ENCODE measurements around the gene PIN1. TPM values are rescaled to one million over a fixed set of nuclear protein-coding genes. Genes with fewer than 3 reads are reported as not detected.

The PIN1 gene
- total RNA-seq, result 10 to 100 TPM; 19.9 to 54.5 (median 24.8) TPM
- long read RNA-seq, transcript PIN1-201 (4 exons, 997 nt), result major isoform, 5 of 6 reads
- long read RNA-seq, partial matches to known transcripts, result 0 of 6 reads
- long read RNA-seq, other reads (novel, unspliced or antisense), result 1 of 6 reads

DNA sequence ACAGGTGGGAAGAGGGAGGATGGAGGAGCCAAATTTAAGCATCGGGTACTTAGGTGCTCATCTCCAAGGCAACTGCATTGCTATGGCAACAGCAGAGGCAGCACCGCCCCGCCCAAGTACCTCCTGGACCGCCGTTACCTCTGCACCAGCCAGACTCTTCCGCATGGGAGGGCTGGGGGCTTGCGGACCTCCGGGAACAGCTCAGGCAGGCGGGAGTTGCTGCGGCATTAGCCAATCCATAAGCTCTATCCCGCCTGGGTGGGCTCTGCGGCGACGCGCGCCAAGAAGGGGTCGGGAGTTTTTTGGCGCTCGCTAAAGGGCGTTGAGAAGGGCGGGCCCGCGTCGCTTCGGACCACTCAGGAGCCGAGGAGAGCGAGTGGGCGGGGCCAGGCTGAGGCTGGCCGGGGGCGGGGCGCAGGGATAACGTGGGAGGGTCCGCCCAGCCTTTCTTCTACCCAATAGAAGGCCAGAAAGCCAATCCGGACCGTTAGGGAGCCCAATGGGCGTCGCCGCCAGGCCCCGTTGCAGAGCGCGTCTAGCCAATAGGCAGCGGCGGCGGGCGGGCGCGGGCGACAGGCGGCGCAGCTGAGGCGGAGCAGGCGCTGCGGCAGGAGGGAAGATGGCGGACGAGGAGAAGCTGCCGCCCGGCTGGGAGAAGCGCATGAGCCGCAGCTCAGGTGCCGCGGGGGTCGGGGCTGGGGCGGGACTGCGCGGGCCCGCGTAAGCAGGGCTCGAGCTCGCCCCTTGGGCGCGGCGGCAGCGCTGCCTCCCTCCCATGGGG lies at the start of gene PIN1:
PIN1 (plus strand) TSS at position 593 of the 781 bp plus-strand sequence; CDS start at position 620, 27 bp downstream.
- WGBS (ENCODE audit: insufficient coverage, low coverage, low lambda C conversion rate, missing lambda C conversion rate), result 0% methylated on average over 2 of the region's 73 CpGs
- peaks cover 0 to 21% (median 5%) of the 10 kb centered on the region in 4 donors for H3K4me1 ChIP-seq
- TF ChIP-seq POLR2A (IDR thresholded peaks at IDR 0.05) (peak; percentile 23), CTCF (IDR thresholded peaks at IDR 0.05) (peak; percentile 44 to 82 (median 78))
- H3K9me3 ChIP-seq, result no peaks in the 10 kb centered on the region
- ATAC-seq (peak; percentile 98 to 99 (median 99)), DNase-seq (peak; percentile 99)
- H3K4me3 ChIP-seq, result peak within 1 kb of the TSS; percentile 77 to 97 (median 88)
- intact Hi-C loops (cut with DNase I), result no loop called here
- peak within 1 kb of the TSS in 2 of 3 donors; percentile 16 to 41 for H3K27ac ChIP-seq
- peaks cover 0 to 14% (median 0%) of the 10 kb centered on the region in 4 donors for H3K36me3 ChIP-seq
- H3K27me3 ChIP-seq, result no peaks in the 10 kb centered on the region

DNA sequence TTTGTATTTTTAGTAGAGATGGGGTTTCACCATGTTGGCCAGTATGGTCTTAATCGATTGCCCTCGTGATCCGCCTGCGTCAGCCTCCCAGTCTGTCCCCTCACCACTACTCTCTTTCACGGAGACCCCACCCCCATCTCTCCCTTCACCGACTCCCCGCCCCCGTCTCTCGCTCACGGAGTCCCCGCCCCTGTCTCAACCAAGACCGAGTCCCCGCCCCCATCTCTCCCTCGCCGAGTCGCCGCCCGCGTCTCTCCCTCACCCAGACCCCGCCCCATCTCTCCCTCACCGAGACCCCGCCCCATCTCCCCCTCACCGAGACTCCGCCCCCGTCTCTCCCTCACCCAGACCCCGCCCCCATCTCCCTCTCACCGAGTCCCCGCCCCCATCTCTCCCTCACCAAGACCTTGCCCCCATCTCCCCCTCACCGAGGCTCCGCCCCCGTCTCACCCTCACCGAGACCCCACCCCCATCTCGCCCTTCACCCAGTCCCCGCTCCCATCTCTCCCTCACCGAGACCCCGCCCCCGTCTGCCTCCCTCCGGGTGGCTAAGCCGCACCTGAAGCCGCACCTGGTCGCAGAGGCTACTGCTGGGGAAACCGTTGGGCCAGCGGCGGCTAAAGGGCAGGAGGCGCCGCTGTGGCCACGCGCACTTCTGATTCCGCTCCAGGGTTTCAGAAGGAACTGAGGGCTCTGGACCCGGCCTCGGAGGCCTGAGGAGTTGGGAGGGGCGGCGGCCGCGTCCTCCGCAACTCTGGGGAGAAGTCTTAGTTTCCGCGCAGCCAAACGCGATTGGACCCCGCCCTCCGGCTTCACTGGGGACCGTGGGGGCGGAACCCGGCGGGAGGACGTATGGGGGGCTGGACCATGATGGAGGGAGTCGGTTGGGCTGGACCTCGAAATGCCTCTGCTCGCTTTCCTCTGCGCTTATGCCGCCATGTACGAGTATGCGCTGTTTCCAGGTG lies 49.5 kb upstream of the PIN1 start:
- H3K4me3 ChIP-seq, result peak overlapping the region; percentile 55 to 75 (median 73)
- TF ChIP-seq POLR2A (IDR thresholded peaks at IDR 0.05) (peak; percentile 84), CTCF (IDR thresholded peaks at IDR 0.05) (no peak)
- peak overlapping the region; percentile 81 to 92 (median 90) for H3K27ac ChIP-seq
- H3K9me3 ChIP-seq, result no peaks in the 10 kb centered on the region
- no peaks in the 10 kb centered on the region for H3K27me3 ChIP-seq
- ATAC-seq, result peak; percentile 93 to 96 (median 94)
- peak; percentile 99 for DNase-seq
- WGBS (ENCODE audit: insufficient coverage, low coverage, low lambda C conversion rate, missing lambda C conversion rate), result 2% methylated on average over 55 of the region's 74 CpGs
- H3K36me3 ChIP-seq, result no peaks in the 10 kb centered on the region
- intact Hi-C loops (cut with DNase I), result loop anchor here (5.0 kb wide), 2 partner anchors 158 to 163 kb away; partner anchors contain the start of gene ZNF561 (in 1 of the 2)
- peaks cover 0 to 11% (median 2%) of the 10 kb centered on the region in 4 donors for H3K4me1 ChIP-seq

GRCh38 chr19:9786342-9786741 lies 48.8 kb upstream of the PIN1 start:
- WGBS (ENCODE audit: insufficient coverage, low coverage, low lambda C conversion rate, missing lambda C conversion rate), result 50% methylated on average over 7 of the region's 9 CpGs

More at GRCh38 chr19:9786342-9786741, 48.8 kb upstream of the PIN1 start:
- intact Hi-C loops (cut with DNase I), result loop anchor here (5.0 kb wide), 2 partner anchors 159 to 164 kb away; partner anchors contain the start of gene ZNF561 (in 1 of the 2)
- peak in 1 of 3 donors; percentile 58 for DNase-seq
- Histone ChIP-seq H3K27ac (peak overlapping the region; percentile 81 to 92 (median 90)), H3K36me3 (no peaks in the 10 kb centered on the region), H3K4me1 (peaks cover 0 to 15% (median 2%) of the 10 kb centered on the region in 4 donors), H3K27me3 (no peaks in the 10 kb centered on the region), H3K9me3 (no peaks in the 10 kb centered on the region), H3K4me3 (peak overlapping the region; percentile 55 to 75 (median 73))
- TF ChIP-seq CTCF (IDR thresholded peaks at IDR 0.05) (no peak), POLR2A (IDR thresholded peaks at IDR 0.05) (no peak)
- ATAC-seq, result no peak

Measured in right lobe of liver (tissue), 6 donors.